GM12878 (cell line): ENCODE results near the gene PLPPR1. TPM values are rescaled to one million over a fixed set of nuclear protein-coding genes. Genes with fewer than 3 reads are reported as not detected.

ENCODE experiments used
- ATAC-seq: fragments of 200-7000 bp; cut with Tn5 transposase; 3 replicates; pipeline ENCODE4 v1.9.1; 2020; ENCODE audit warnings: mild to moderate bottlenecking, moderate library complexity
- BruUV-seq: library from RNA; stranded (reverse); fragments of 400-500 nt; replicated peaks from 2 replicates; lab custom pipeline; 2021; lab: Mats Ljungman, UMichigan
- CTCF ChIA-PET: fragments of 300-600 bp; sonication (Branson Sonifier 250); formaldehyde crosslinking; extraction: SDS; loops from one replicate; lab custom pipeline; 2021; ENCODE audit warnings: inconsistent platforms; lab: Yijun Ruan, JAX
- POLR2A ChIA-PET: fragments of 350-600 bp; formaldehyde crosslinking; extraction: SDS; loops from one replicate; lab custom pipeline; 2021; ENCODE audit warnings: inconsistent platforms; lab: Charles Lee
- RAD21 ChIA-PET: fragments of 300-600 bp; sonication (Branson Sonifier 250); formaldehyde crosslinking; loops from one replicate; lab custom pipeline; 2023; ENCODE audit warnings: antibody characterized with exemption; ENCODE audit not compliant: unreplicated experiment; lab: Charles Lee
- SMC1A ChIA-PET: fragments of 300-600 bp; sonication (Branson Sonifier 250); formaldehyde crosslinking; loops from one replicate; lab custom pipeline; 2023; ENCODE audit not compliant: unreplicated experiment, uncharacterized antibody; lab: Charles Lee
- DNase-seq: peaks from one replicate; pipeline ENCODE4 v3.0.0-alpha.2; 2011; ENCODE audit warnings: low read depth, low spot score
- FAIRE-seq: peaks from 3 replicates; lab custom pipeline; 2011; peaks lifted over from hg19 to GRCh38; lab: Jason Lieb, UNC
- H2AFZ ChIP-seq: 2 replicates; pipeline ENCODE4 v1.6.0; 2011; ENCODE audit warnings: low read depth, low read length, control low read depth; ENCODE audit not compliant: control insufficient read depth
- H3K27ac ChIP-seq: 2 replicates; pipeline ENCODE4 v1.5.1; 2011; ENCODE audit warnings: control low read depth; ENCODE audit not compliant: control insufficient read depth, insufficient read depth
- H3K27me3 ChIP-seq, 2 experiments: replicated peaks in 1 of 2; 2 replicates each; pipeline versions ENCODE4 v1.6.0 to v1.6.1; 2011; ENCODE audit warnings: low read length in 1 of 2; ENCODE audit not compliant: control insufficient read depth in 2 of 2, insufficient read depth in 2 of 2
- H3K36me3 ChIP-seq, 2 experiments: 2 replicates each; pipeline ENCODE4 v1.5.1; 2011; ENCODE audit warnings: low read length in 1 of 2; ENCODE audit not compliant: control insufficient read depth in 2 of 2, insufficient read depth in 2 of 2
- H3K4me1 ChIP-seq: 2 replicates; pipeline ENCODE4 v1.6.1; 2011; ENCODE audit warnings: mild to moderate bottlenecking, low read length, moderate library complexity, mixed read lengths; ENCODE audit not compliant: control insufficient read depth, insufficient read depth
- H3K4me2 ChIP-seq: 2 replicates; pipeline ENCODE4 v1.6.0; 2011; ENCODE audit warnings: control low read depth; ENCODE audit not compliant: control insufficient read depth, insufficient read depth
- H3K4me3 ChIP-seq: fragments of 200-600 bp; sonication (generic); 2 replicates; pipeline ENCODE4 v1.5.1; 2016
- H3K79me2 ChIP-seq: 2 replicates; pipeline ENCODE4 v1.6.0; 2011; ENCODE audit warnings: low read length; ENCODE audit not compliant: control insufficient read depth, insufficient read depth
- H3K9ac ChIP-seq: 2 replicates; pipeline ENCODE4 v1.8.0; 2011; ENCODE audit warnings: low read length, control low read depth, mixed read lengths; ENCODE audit not compliant: control insufficient read depth, insufficient read depth
- H3K9me3 ChIP-seq: replicated peaks from 3 replicates; pipeline ENCODE4 v1.5.1; 2011; ENCODE audit warnings: mild to moderate bottlenecking, low read length; ENCODE audit not compliant: control insufficient read depth, insufficient read depth
- H4K20me1 ChIP-seq: 2 replicates; pipeline ENCODE4 v1.6.0; 2011; ENCODE audit not compliant: control insufficient read depth, insufficient read depth
- ATF3 ChIP-seq: IDR thresholded peaks from 2 replicates; pipeline ENCODE4 v1.6.1; 2011; ENCODE audit warnings: low read depth, mild to moderate bottlenecking, low read length, moderate library complexity, borderline replicate concordance; ENCODE audit errors: extremely low read depth
- BCL11A ChIP-seq: IDR thresholded peaks from 2 replicates; pipeline ENCODE4 v1.6.1; 2011; ENCODE audit warnings: low read depth, low read length
- BHLHE40 ChIP-seq, 2 experiments: fragments of 450-650 bp in 1 of 2; IDR thresholded peaks; 2 replicates each; pipeline ENCODE4 v1.6.1; 2011 to 2017; ENCODE audit warnings: low read depth in 2 of 2, borderline replicate concordance in 1 of 2, improper control_type of control experiment in 1 of 2, low read length in 1 of 2, mild to moderate bottlenecking in 1 of 2
- BMI1 ChIP-seq: fragments of 450-650 bp; IDR thresholded peaks from 2 replicates; pipeline ENCODE4 v1.6.1; 2016; ENCODE audit warnings: mild to moderate bottlenecking, moderate library complexity, borderline replicate concordance
- CEBPB ChIP-seq, 2 experiments: fragments of 150-350 bp in 1 of 2; IDR thresholded peaks; 2 replicates each; pipeline ENCODE4 v1.6.1; 2012 to 2014; ENCODE audit warnings: low read depth in 2 of 2, low read length in 2 of 2, borderline replicate concordance in 1 of 2, inconsistent platforms in 1 of 2
- IRF4 ChIP-seq: IDR thresholded peaks from 2 replicates; pipeline ENCODE4 v1.6.1; 2011; ENCODE audit warnings: low read depth, low read length
- MTA3 ChIP-seq: IDR thresholded peaks from 2 replicates; pipeline ENCODE4 v1.6.1; 2012; ENCODE audit warnings: low read length, inconsistent platforms, borderline replicate concordance
- NR2C1 ChIP-seq: fragments of 450-650 bp; IDR thresholded peaks from 2 replicates; pipeline ENCODE4 v1.6.1; 2017; ENCODE audit warnings: antibody characterized with exemption, mild to moderate bottlenecking, moderate library complexity
- POLR2AphosphoS2 ChIP-seq: IDR thresholded peaks from 2 replicates; pipeline ENCODE4 v1.6.1; 2011; ENCODE audit warnings: low read depth, mild to moderate bottlenecking, low read length, improper control_type of control experiment, moderate library complexity
- RAD21 ChIP-seq: IDR thresholded peaks from 2 replicates; pipeline ENCODE4 v1.6.1; 2011; ENCODE audit warnings: mild to moderate bottlenecking, low read depth, low read length, moderate library complexity; ENCODE audit not compliant: insufficient read depth
- RB1 ChIP-seq: fragments of 450-650 bp; formaldehyde crosslinking; IDR thresholded peaks from 2 replicates; pipeline ENCODE4 v1.6.1; 2017; ENCODE audit warnings: mild to moderate bottlenecking, borderline replicate concordance
- SP1 ChIP-seq: IDR thresholded peaks from one replicate; pipeline ENCODE4 v1.6.1; 2011; ENCODE audit warnings: low read depth, low read length
- WGBS: methylation state at CpG from one replicate; pipeline ENCODE4 v1.1.6; 2016; ENCODE audit warnings: low lambda C conversion rate; ENCODE audit not compliant: insufficient replicate concordance, insufficient coverage; ENCODE audit errors: missing lambda C conversion rate; 5-methylcytosine and 5-hydroxymethylcytosine counted together
- in situ Hi-C: fragments of 300-500 bp; cut with MboI; formaldehyde crosslinking; loops from 9 replicates; pipeline ENCODE4 v1.14.3; 2018; ENCODE audit warnings: mixed read lengths
- intact Hi-C: fragments of 100-400 bp; cut with micrococcal nuclease; formaldehyde crosslinking; loops from one replicate; pipeline ENCODE4 v1.14.2; 2022; ENCODE audit not compliant: unreplicated experiment
- polyA plus RNA-seq, 11 experiments: library from polyadenylated mRNA; depleted of rRNA in 4 of 11; unstranded in 6 of 11; stranded (reverse) in 5 of 11; fragments of >200 nt; fragmentation: Nextera tagmentation in 4 of 11; fragmentation: Illumina TruSeq in 1 of 11; extraction: Ambion mirVana in 4 of 11; extraction: Trizol in 1 of 11; gene quantifications; 1 replicate in 1 of 11; 2 replicates in 10 of 11; pipeline versions ENCODE4 v1.2.1 to v1.2.3, GENCODE V29; 2011 to 2016; ENCODE audit warnings: inconsistent platforms in 2 of 11, missing spikeins in 2 of 11, low read depth in 1 of 11
- total RNA-seq, 4 experiments: library from RNA; depleted of rRNA in 3 of 4; stranded (reverse); fragments of >200 nt in 3 of 4; fragmentation: Illumina TruSeq in 1 of 4; extraction: Trizol in 1 of 4; gene quantifications; 2 replicates each; pipeline versions ENCODE4 v1.2.1 to v1.2.3, GENCODE V29; 2013 to 2021
- TF ChIP-seq, protein P1 (sequence below): fragments of 450-650 bp; conservative IDR thresholded peaks from 2 replicates; pipeline ENCODE4 v1.6.1; 2017; ENCODE audit warnings: mild to moderate bottlenecking, moderate library complexity
- TF ChIP-seq, protein P2 (sequence below): fragments of 450-650 bp; IDR thresholded peaks from 2 replicates; pipeline ENCODE4 v1.6.1; 2016; ENCODE audit warnings: mild to moderate bottlenecking, moderate library complexity, borderline replicate concordance

The PLPPR1 gene
- total and polyA plus RNA-seq, 10 of the 15 experiments (the other 5 are each of a cell fraction or from before 2014, with no cell fraction given) = 0.69 TPM; not detected in 9

GRCh38 chr9:101354143-101354764 is 325.7 kb downstream of the PLPPR1 start (continued):
- TF ChIP-seq BCL11A (no peak), BHLHE40 (IDR thresholded peaks at IDR 0.05; ENCODE audit: borderline replicate concordance in 1 of 2, low read depth in 2 of 2, low read length in 1 of 2) (no peak), MTA3 (no peak)
- TF ChIP-seq, protein P1, sequence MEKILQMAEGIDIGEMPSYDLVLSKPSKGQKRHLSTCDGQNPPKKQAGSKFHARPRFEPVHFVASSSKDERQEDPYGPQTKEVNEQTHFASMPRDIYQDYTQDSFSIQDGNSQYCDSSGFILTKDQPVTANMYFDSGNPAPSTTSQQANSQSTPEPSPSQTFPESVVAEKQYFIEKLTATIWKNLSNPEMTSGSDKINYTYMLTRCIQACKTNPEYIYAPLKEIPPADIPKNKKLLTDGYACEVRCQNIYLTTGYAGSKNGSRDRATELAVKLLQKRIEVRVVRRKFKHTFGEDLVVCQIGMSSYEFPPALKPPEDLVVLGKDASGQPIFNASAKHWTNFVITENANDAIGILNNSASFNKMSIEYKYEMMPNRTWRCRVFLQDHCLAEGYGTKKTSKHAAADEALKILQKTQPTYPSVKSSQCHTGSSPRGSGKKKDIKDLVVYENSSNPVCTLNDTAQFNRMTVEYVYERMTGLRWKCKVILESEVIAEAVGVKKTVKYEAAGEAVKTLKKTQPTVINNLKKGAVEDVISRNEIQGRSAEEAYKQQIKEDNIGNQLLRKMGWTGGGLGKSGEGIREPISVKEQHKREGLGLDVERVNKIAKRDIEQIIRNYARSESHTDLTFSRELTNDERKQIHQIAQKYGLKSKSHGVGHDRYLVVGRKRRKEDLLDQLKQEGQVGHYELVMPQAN = no peak

- RAD21 ChIA-PET = no interaction called here
- BruUV-seq = no TSS peak
- H2AFZ ChIP-seq = no peak overlapping the region
Measured at GRCh38 chr9:101354765-101355708, 326.5 kb downstream of the PLPPR1 start.

More at GRCh38 chr9:101354765-101355708, 326.5 kb downstream of the PLPPR1 start:
- H3K27me3 ChIP-seq = no peaks in the 10 kb centered on the region
- FAIRE-seq (no peak), ATAC-seq (no peak), DNase-seq (no peak)
- H3K27ac ChIP-seq = no peak overlapping the region
- no peaks in the 10 kb centered on the region for H3K9me3 ChIP-seq
- no peak overlapping the region for H3K4me3 ChIP-seq
- no peaks in the 10 kb centered on the region for H3K36me3 ChIP-seq
- ChIA-PET POLR2A (no interaction called here), SMC1A (no interaction called here), CTCF (no interaction called here)
- in situ Hi-C loops = no loop called here
- H3K4me1 ChIP-seq = no peaks in the 10 kb centered on the region
- H3K4me2 ChIP-seq = no peak overlapping the region
- WGBS = 27% methylated on average over 7 of the region's 7 CpGs
- no peaks in the 10 kb centered on the region for H4K20me1 ChIP-seq
- TF ChIP-seq NR2C1 (no peak), IRF4 (no peak), BMI1 (no peak), RB1 (no peak), POLR2AphosphoS2 (no peak), ATF3 (no peak), RAD21 (no peak), CEBPB (IDR thresholded peaks at IDR 0.05; ENCODE audit: borderline replicate concordance in 1 of 2, low read depth in 2 of 2, low read length in 2 of 2) (no peak), SP1 (no peak)
- TF ChIP-seq, protein P2, sequence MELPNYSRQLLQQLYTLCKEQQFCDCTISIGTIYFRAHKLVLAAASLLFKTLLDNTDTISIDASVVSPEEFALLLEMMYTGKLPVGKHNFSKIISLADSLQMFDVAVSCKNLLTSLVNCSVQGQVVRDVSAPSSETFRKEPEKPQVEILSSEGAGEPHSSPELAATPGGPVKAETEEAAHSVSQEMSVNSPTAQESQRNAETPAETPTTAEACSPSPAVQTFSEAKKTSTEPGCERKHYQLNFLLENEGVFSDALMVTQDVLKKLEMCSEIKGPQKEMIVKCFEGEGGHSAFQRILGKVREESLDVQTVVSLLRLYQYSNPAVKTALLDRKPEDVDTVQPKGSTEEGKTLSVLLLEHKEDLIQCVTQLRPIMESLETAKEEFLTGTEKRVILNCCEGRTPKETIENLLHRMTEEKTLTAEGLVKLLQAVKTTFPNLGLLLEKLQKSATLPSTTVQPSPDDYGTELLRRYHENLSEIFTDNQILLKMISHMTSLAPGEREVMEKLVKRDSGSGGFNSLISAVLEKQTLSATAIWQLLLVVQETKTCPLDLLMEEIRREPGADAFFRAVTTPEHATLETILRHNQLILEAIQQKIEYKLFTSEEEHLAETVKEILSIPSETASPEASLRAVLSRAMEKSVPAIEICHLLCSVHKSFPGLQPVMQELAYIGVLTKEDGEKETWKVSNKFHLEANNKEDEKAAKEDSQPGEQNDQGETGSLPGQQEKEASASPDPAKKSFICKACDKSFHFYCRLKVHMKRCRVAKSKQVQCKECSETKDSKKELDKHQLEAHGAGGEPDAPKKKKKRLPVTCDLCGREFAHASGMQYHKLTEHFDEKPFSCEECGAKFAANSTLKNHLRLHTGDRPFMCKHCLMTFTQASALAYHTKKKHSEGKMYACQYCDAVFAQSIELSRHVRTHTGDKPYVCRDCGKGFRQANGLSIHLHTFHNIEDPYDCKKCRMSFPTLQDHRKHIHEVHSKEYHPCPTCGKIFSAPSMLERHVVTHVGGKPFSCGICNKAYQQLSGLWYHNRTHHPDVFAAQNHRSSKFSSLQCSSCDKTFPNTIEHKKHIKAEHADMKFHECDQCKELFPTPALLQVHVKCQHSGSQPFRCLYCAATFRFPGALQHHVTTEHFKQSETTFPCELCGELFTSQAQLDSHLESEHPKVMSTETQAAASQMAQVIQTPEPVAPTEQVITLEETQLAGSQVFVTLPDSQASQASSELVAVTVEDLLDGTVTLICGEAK = no peak
- no peaks in the 10 kb centered on the region for H3K79me2 ChIP-seq
- no peak overlapping the region for H3K9ac ChIP-seq
- intact Hi-C loops = no loop called here
